GM19324 (cell line): ENCODE measurements around the gene DPEP1.

Experiments
- ATAC-seq: cut with Tn5 transposase; IDR thresholded peaks from one replicate; pipeline ENCODE4 v1.9.1; 2021; ENCODE audit warnings: mild to moderate bottlenecking, moderate library complexity; ENCODE audit not compliant: unreplicated experiment, low FRiP score

Gene DPEP1

GRCh38 chr16:89596061-89596689 is 17.3 kb upstream of the DPEP1 start:
- ATAC-seq, result no peak

- ATAC-seq, result no peak
These were observed 16.3 kb upstream of the DPEP1 start for GRCh38 chr16:89596957-89597649.

GRCh38 chr16:89598199-89598598 is 15.2 kb upstream of the DPEP1 start:
- ATAC-seq, result no peak

- no peak for ATAC-seq
These were observed 14.0 kb upstream of the DPEP1 start for GRCh38 chr16:89599451-89599858.

GRCh38 chr16:89599902-89600301 is 13.5 kb upstream of the DPEP1 start:
- no peak for ATAC-seq

- no peak for ATAC-seq
These were observed 13.0 kb upstream of the DPEP1 start for GRCh38 chr16:89600427-89600826.

- no peak for ATAC-seq
These were observed 12.5 kb upstream of the DPEP1 start for GRCh38 chr16:89600956-89601355.

GRCh38 chr16:89601906-89602272 is 11.6 kb upstream of the DPEP1 start:
- ATAC-seq, result no peak

- ATAC-seq, result no peak
These were observed 11.0 kb upstream of the DPEP1 start for GRCh38 chr16:89602273-89602951.

- ATAC-seq, result no peak
These were observed 10.4 kb upstream of the DPEP1 start for GRCh38 chr16:89602952-89603590.

GRCh38 chr16:89604764-89605163 is 8.7 kb upstream of the DPEP1 start:
- no peak for ATAC-seq

GRCh38 chr16:89605186-89605970 is 8.1 kb upstream of the DPEP1 start:
- ATAC-seq, result no peak

GRCh38 chr16:89606006-89606405 is 7.4 kb upstream of the DPEP1 start:
- no peak for ATAC-seq

GRCh38 chr16:89607453-89607852 is 6.0 kb upstream of the DPEP1 start:
- no peak for ATAC-seq

GRCh38 chr16:89607937-89608740 is 5.3 kb upstream of the DPEP1 start:
- ATAC-seq, result no peak

GRCh38 chr16:89610108-89610453 is 3.4 kb upstream of the DPEP1 start:
- no peak for ATAC-seq

- ATAC-seq, result no peak
These were observed 851 bp upstream of the DPEP1 start for GRCh38 chr16:89612415-89613166.

GRCh38 chr16:89613954-89614459 is 565 bp downstream of the DPEP1 start:
- ATAC-seq, result no peak

- no peak for ATAC-seq
These were observed 1.7 kb downstream of the DPEP1 start for GRCh38 chr16:89615176-89615575.
